GM12873 (cell line): ENCODE results near the gene DAD1.

Source experiments
- CTCF ChIP-seq: IDR thresholded peaks from 2 replicates; pipeline ENCODE4 v1.5.1; 2012; ENCODE audit warnings: low read depth, mild to moderate bottlenecking, moderate library complexity, low read length, control low read depth; ENCODE audit not compliant: insufficient read depth; ENCODE audit errors: missing control alignments

DAD1 gene

GRCh38 chr14:22558221-22558913, 30.7 kb downstream of the DAD1 start:
- TF ChIP-seq CTCF, result peak; percentile 31

GRCh38 chr14:22557846-22558220, 31.2 kb downstream of the DAD1 start:
- TF ChIP-seq CTCF, result no peak

GRCh38 chr14:22556990-22557623, 31.9 kb downstream of the DAD1 start:
- TF ChIP-seq CTCF, result peak; percentile 81

- TF ChIP-seq CTCF, result peak; percentile 14
Measured at GRCh38 chr14:22556021-22556989, 32.7 kb downstream of the DAD1 start.

GRCh38 chr14:22555384-22556011, 33.5 kb downstream of the DAD1 start:
- TF ChIP-seq CTCF, result no peak

- TF ChIP-seq CTCF, result no peak
Measured at GRCh38 chr14:22554498-22555383, 34.3 kb downstream of the DAD1 start.
